ENCODE data around the gene HSPA4L.

Gene HSPA4L

GRCh38 chr4:127782275-127783025, at the start of gene HSPA4L:
Gene HSPA4L, plus strand, starts transcription at chr4:127782322. Its CDS starts 229 bp downstream, at chr4:127782551.
- no peak for DNase-seq (ENCODE audit: low read depth)

- peak; percentile 41 for DNase-seq (ENCODE audit: low read depth)
Observed at GRCh38 chr4:127732623-127733328, 49.3 kb upstream of the HSPA4L start.

- no peak for DNase-seq (ENCODE audit: low read depth)
Observed at GRCh38 chr4:127734976-127735375, 47.1 kb upstream of the HSPA4L start.

- no peak for DNase-seq (ENCODE audit: low read depth)
Observed at GRCh38 chr4:127737295-127737694, 44.8 kb upstream of the HSPA4L start.

- DNase-seq (ENCODE audit: low read depth): no peak
Observed at GRCh38 chr4:127741247-127741646, 40.9 kb upstream of the HSPA4L start.

GRCh38 chr4:127747883-127748282, 34.2 kb upstream of the HSPA4L start:
- DNase-seq (ENCODE audit: low read depth): no peak

GRCh38 chr4:127748957-127749356, 33.2 kb upstream of the HSPA4L start:
- no peak for DNase-seq (ENCODE audit: low read depth)

- DNase-seq (ENCODE audit: low read depth): no peak
Observed at GRCh38 chr4:127756906-127757305, 25.2 kb upstream of the HSPA4L start.

- DNase-seq (ENCODE audit: low read depth): no peak
Observed at GRCh38 chr4:127759228-127759820, 22.8 kb upstream of the HSPA4L start.

GRCh38 chr4:127759893-127760292, 22.2 kb upstream of the HSPA4L start:
- DNase-seq (ENCODE audit: low read depth): no peak

- DNase-seq (ENCODE audit: low read depth): no peak
Observed at GRCh38 chr4:127771535-127772275, 10.4 kb upstream of the HSPA4L start.

GRCh38 chr4:127772769-127773671, 9.1 kb upstream of the HSPA4L start:
- DNase-seq (ENCODE audit: low read depth): no peak

- DNase-seq (ENCODE audit: low read depth): no peak
Observed at GRCh38 chr4:127775843-127776242, 6.3 kb upstream of the HSPA4L start.

- DNase-seq (ENCODE audit: low read depth): no peak
Observed at GRCh38 chr4:127776620-127777019, 5.5 kb upstream of the HSPA4L start.

- DNase-seq (ENCODE audit: low read depth): no peak
Observed at GRCh38 chr4:127777487-127777886, 4.6 kb upstream of the HSPA4L start.

GRCh38 chr4:127778102-127778501, 4.0 kb upstream of the HSPA4L start:
- DNase-seq (ENCODE audit: low read depth): no peak

GRCh38 chr4:127780598-127780997, 1.5 kb upstream of the HSPA4L start:
- no peak for DNase-seq (ENCODE audit: low read depth)

GRCh38 chr4:127781300-127782024, 660 bp upstream of the HSPA4L start:
- peak; percentile 40 for DNase-seq (ENCODE audit: low read depth)

GRCh38 chr4:127782025-127782274, 172 bp upstream of the HSPA4L start:
- DNase-seq (ENCODE audit: low read depth): peak; percentile 86

- peak; percentile 75 for DNase-seq (ENCODE audit: low read depth)
Observed at GRCh38 chr4:127783026-127783769, 1.1 kb downstream of the HSPA4L start.
